OCI-LY7 (cell line): ENCODE measurements around the gene FYB2.

ENCODE experiments used
- EZH2phosphoT487 ChIP-seq: fragments of 200-600 bp; sonication (generic); IDR thresholded peaks from 2 replicates; pipeline ENCODE4 v1.6.1; 2018; ENCODE audit warnings: low read depth, borderline replicate concordance, mild to moderate bottlenecking, mixed run types, antibody characterized with exemption, low read length, moderate library complexity, mixed read lengths
- TF ChIP-seq, protein P1 (sequence below): fragments of 200-600 bp; sonication (generic); conservative IDR thresholded peaks from 2 replicates; pipeline ENCODE4 v1.5.1; 2014; ENCODE audit warnings: mild to moderate bottlenecking, antibody characterized with exemption, low read length, moderate library complexity, mixed read lengths

- TF ChIP-seq EZH2phosphoT487, result no peak
- TF ChIP-seq, protein P1, sequence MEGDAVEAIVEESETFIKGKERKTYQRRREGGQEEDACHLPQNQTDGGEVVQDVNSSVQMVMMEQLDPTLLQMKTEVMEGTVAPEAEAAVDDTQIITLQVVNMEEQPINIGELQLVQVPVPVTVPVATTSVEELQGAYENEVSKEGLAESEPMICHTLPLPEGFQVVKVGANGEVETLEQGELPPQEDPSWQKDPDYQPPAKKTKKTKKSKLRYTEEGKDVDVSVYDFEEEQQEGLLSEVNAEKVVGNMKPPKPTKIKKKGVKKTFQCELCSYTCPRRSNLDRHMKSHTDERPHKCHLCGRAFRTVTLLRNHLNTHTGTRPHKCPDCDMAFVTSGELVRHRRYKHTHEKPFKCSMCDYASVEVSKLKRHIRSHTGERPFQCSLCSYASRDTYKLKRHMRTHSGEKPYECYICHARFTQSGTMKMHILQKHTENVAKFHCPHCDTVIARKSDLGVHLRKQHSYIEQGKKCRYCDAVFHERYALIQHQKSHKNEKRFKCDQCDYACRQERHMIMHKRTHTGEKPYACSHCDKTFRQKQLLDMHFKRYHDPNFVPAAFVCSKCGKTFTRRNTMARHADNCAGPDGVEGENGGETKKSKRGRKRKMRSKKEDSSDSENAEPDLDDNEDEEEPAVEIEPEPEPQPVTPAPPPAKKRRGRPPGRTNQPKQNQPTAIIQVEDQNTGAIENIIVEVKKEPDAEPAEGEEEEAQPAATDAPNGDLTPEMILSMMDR, result no peak
Observed at GRCh38 chr1:56754708-56755479, 64.3 kb downstream of the FYB2 start.
